Parietal lobe (tissue), 2 donors: Measurements from ENCODE around the gene FAM169A. TPM values are rescaled to one million over a fixed set of nuclear protein-coding genes. Genes with fewer than 3 reads are reported as not detected.

Experiments used
- small RNA-seq: library from RNA; depleted of rRNA; stranded (forward); fragments of <200 nt; gene quantifications from one replicate; pipeline ENCODE3, GENCODE V24; 2014; ENCODE audit warnings: low replicate concordance
- total RNA-seq: library from RNA; depleted of rRNA; stranded (reverse); fragments of >200 nt; gene quantifications from one replicate; pipeline ENCODE4 v1.2.3, GENCODE V29; 2014

FAM169A gene
- total RNA-seq, result 58.2 TPM

GRCh38 chr5:74865804-74866595, at the start of gene FAM169A:
Gene FAM169A (minus strand): TSS chr5:74866387. CDS start chr5:74841676, 24,711 bp downstream.

GRCh38 chr5:74766849-74767578, 99.2 kb downstream of the FAM169A start, which contains the start of the genes GFM2 and NSA2:
Gene GFM2 (minus strand): TSS chr5:74767117. CDS start chr5:74763742, 3,375 bp downstream.
Gene NSA2 (plus strand): TSS chr5:74767249. CDS start chr5:74767361, 112 bp downstream.

Small RNAs within 50 kb of the gene (small RNA-seq; reads per million reads assigned to genes)
- gene RF00561, result not detected

Other genes with a start within 250 kb of the FAM169A start
- 2,270 TPM for gene ENC1, start 225.7 kb downstream of the FAM169A start, total RNA-seq
- gene HEXB, start 181.2 kb downstream of the FAM169A start, total RNA-seq, result 25.4 TPM
- 62.6 TPM for gene GFM2, start 99.3 kb downstream of the FAM169A start, total RNA-seq
- gene NSA2, start 99.1 kb downstream of the FAM169A start, total RNA-seq, result 54.1 TPM
- 0.94 TPM for gene GCNT4, start 186.2 kb upstream of the FAM169A start, total RNA-seq